HCT116 (cell line): ENCODE data around the gene MYO7B. TPM values are rescaled to one million over a fixed set of nuclear protein-coding genes. Genes with fewer than 3 reads are reported as not detected.

Experiments used
- ATAC-seq: fragments of 200-7000 bp; cut with Tn5 transposase; 2 replicates; pipeline ENCODE4 v1.9.1; 2020; ENCODE audit warnings: mild to moderate bottlenecking, moderate library complexity
- BruUV-seq: library from RNA; stranded (reverse); fragments of 400-500 nt; replicated peaks from 2 replicates; lab custom pipeline; 2021; lab: Mats Ljungman, UMichigan
- CTCF ChIA-PET: fragments of 300-600 bp; sonication (Branson Sonifier 250); formaldehyde crosslinking; loops from one replicate; lab custom pipeline; 2021; ENCODE audit warnings: antibody characterized with exemption; lab: Charles Lee
- POLR2A ChIA-PET: fragments of 300-600, 350-600 bp; sonication (Branson Sonifier 250); formaldehyde crosslinking; loops from one replicate; lab custom pipeline; 2021; ENCODE audit warnings: antibody characterized with exemption; lab: Charles Lee
- RAD21 ChIA-PET, 2 experiments: fragments of 300-600 bp; sonication (Branson Sonifier 250); formaldehyde crosslinking; loops; one replicate each; lab custom pipeline; 2023; ENCODE audit warnings: low total read pairs in 2 of 2; ENCODE audit not compliant: uncharacterized antibody in 2 of 2, unreplicated experiment in 2 of 2, low non-redundant PET in 1 of 2; lab: Charles Lee
- DNase-seq: peaks from one replicate; pipeline ENCODE4 v3.0.0-alpha.2; 2010; ENCODE audit warnings: low read depth, low spot score
- H2AFZ ChIP-seq: fragments of 200-600 bp; shearing (Covaris generic), sonication (generic); 2 replicates; pipeline ENCODE4 v1.6.1; 2017; ENCODE audit warnings: low read depth, mixed run types, mixed read lengths, antibody characterized with exemption, low read length; ENCODE audit not compliant: poor library complexity, severe bottlenecking
- H3K27ac ChIP-seq: 2 replicates; pipeline ENCODE4 v1.5.1; 2012; ENCODE audit warnings: low read depth, low read length
- H3K27me3 ChIP-seq: fragments of 200-600 bp; sonication (generic); 2 replicates; pipeline ENCODE4 v1.6.1; 2016; ENCODE audit warnings: mixed run types, low read length, mixed read lengths; ENCODE audit not compliant: insufficient read depth
- H3K36me3 ChIP-seq, 2 experiments: fragments of 200-500 bp in 1 of 2; fragments of 200-600 bp in 1 of 2; sonication (Bioruptor generic) in 1 of 2; sonication (generic) in 1 of 2; 2 replicates each; pipeline versions ENCODE4 v1.5.1 to v1.6.1; 2014 to 2016; ENCODE audit warnings: low read length in 2 of 2, inconsistent platforms in 1 of 2, mixed read lengths in 1 of 2, mixed run types in 1 of 2; ENCODE audit not compliant: insufficient read depth in 2 of 2, control insufficient read depth in 1 of 2
- H3K4me1 ChIP-seq, 2 experiments: fragments of 200-600 bp in 1 of 2; sonication (generic) in 1 of 2; 2 replicates each; pipeline versions ENCODE4 v1.5.1 to v1.6.1; 2012 to 2017; ENCODE audit warnings: low read length in 2 of 2, inconsistent platforms in 1 of 2, mild to moderate bottlenecking in 1 of 2, mixed read lengths in 1 of 2, mixed run types in 1 of 2, moderate library complexity in 1 of 2; ENCODE audit not compliant: insufficient read depth in 2 of 2, control insufficient read depth in 1 of 2
- H3K4me2 ChIP-seq: fragments of 200-600 bp; sonication (generic); 2 replicates; pipeline ENCODE4 v1.6.1; 2017; ENCODE audit warnings: mixed run types, low read length, mixed read lengths
- H3K4me3 ChIP-seq, 2 experiments: fragments of 200-600 bp in 1 of 2; sonication (generic) in 1 of 2; replicated peaks in 1 of 2; 2 replicates each; pipeline ENCODE4 v1.5.1; 2011 to 2016; ENCODE audit warnings: low read length in 2 of 2, control low read depth in 1 of 2, low read depth in 1 of 2, mild to moderate bottlenecking in 1 of 2, mixed read lengths in 1 of 2, mixed run types in 1 of 2
- H3K79me2 ChIP-seq: fragments of 200-600 bp; sonication (generic); 2 replicates; pipeline ENCODE4 v1.6.1; 2017; ENCODE audit warnings: mild to moderate bottlenecking, mixed run types, low read length, moderate library complexity, mixed read lengths; ENCODE audit not compliant: insufficient read depth
- H3K9ac ChIP-seq: fragments of 200-600 bp; sonication (generic); 2 replicates; pipeline ENCODE4 v1.6.1; 2016; ENCODE audit warnings: low read length, mixed read lengths
- H3K9me2 ChIP-seq: fragments of 200-600 bp; sonication (generic), shearing (Covaris generic); 2 replicates; pipeline ENCODE4 v1.6.1; 2017; ENCODE audit warnings: mixed run types, mild to moderate bottlenecking, moderate library complexity; ENCODE audit not compliant: insufficient read depth
- H3K9me3 ChIP-seq, 2 experiments: fragments of 200-500 bp in 1 of 2; fragments of 200-600 bp in 1 of 2; sonication (Bioruptor generic) in 1 of 2; sonication (generic) in 1 of 2; 2 replicates each; pipeline ENCODE4 v1.6.1; 2014 to 2017; ENCODE audit warnings: low read length in 2 of 2, mixed read lengths in 2 of 2, inconsistent platforms in 1 of 2, low read depth in 1 of 2, mild to moderate bottlenecking in 1 of 2, mixed run types in 1 of 2, moderate library complexity in 1 of 2; ENCODE audit not compliant: control insufficient read depth in 1 of 2, insufficient read depth in 1 of 2
- H4K20me1 ChIP-seq: fragments of 200-600 bp; sonication (generic), shearing (Covaris generic); 2 replicates; pipeline ENCODE4 v1.6.1; 2017; ENCODE audit warnings: mixed run types, mild to moderate bottlenecking, moderate library complexity; ENCODE audit not compliant: insufficient read depth
- CBX3 ChIP-seq: IDR thresholded peaks from 2 replicates; pipeline ENCODE4 v1.6.1; 2012; ENCODE audit warnings: low read depth
- CTCF ChIP-seq, 3 experiments: fragments of 200-600 bp in 1 of 3; sonication (generic) in 1 of 3; IDR thresholded peaks in 2 of 3; conservative IDR thresholded peaks in 1 of 3; 2 replicates each; pipeline ENCODE4 v1.5.1; 2012 to 2017; ENCODE audit warnings: low read depth in 2 of 3, low read length in 2 of 3, antibody characterized with exemption in 1 of 3, borderline replicate concordance in 1 of 3, control low read depth in 1 of 3, mild to moderate bottlenecking in 1 of 3, mixed read lengths in 1 of 3, mixed run types in 1 of 3, moderate library complexity in 1 of 3; ENCODE audit not compliant: insufficient read depth in 1 of 3
- EZH2phosphoT487 ChIP-seq: fragments of 200-600 bp; IDR thresholded peaks from 2 replicates; pipeline ENCODE4 v1.6.1; 2018; ENCODE audit warnings: antibody characterized with exemption, borderline replicate concordance
- POLR2AphosphoS5 ChIP-seq: IDR thresholded peaks from 2 replicates; pipeline ENCODE4 v1.6.1; 2011; ENCODE audit warnings: mild to moderate bottlenecking, low read depth, low read length, moderate library complexity
- ZNF274 ChIP-seq: fragments of 200-500 bp; sonication (Bioruptor generic); IDR thresholded peaks from 2 replicates; pipeline ENCODE4 v1.6.1; 2014; ENCODE audit warnings: mild to moderate bottlenecking, low read depth, low read length, inconsistent platforms
- intact Hi-C: fragments of 100-400 bp; cut with micrococcal nuclease; formaldehyde crosslinking; loops from 2 replicates; pipeline ENCODE4 v1.10.0; 2022
- total RNA-seq: library from RNA; stranded (reverse); gene quantifications from one replicate; pipeline ENCODE4 v1.2.1, GENCODE V29; 2021; ENCODE audit not compliant: unreplicated experiment

Gene MYO7B
- total RNA-seq, 1 experiment from 2014 or later: 0.07 TPM

- Histone ChIP-seq H3K36me3 (no peaks in the 10 kb centered on the region), H3K4me1 (no peaks in the 10 kb centered on the region), H3K27ac (no peak overlapping the region), H2AFZ (no peak overlapping the region), H3K9ac (no peak overlapping the region), H3K4me3 (no peak overlapping the region), H3K9me2 (no peaks in the 10 kb centered on the region), H3K9me3 (no peaks in the 10 kb centered on the region), H3K27me3 (no peaks in the 10 kb centered on the region), H3K4me2 (no peak overlapping the region), H3K79me2 (no peaks in the 10 kb centered on the region), H4K20me1 (no peaks in the 10 kb centered on the region)
- BruUV-seq: no TSS peak
- RAD21 ChIA-PET: no interaction called here
- intact Hi-C loops: no loop called here
- CTCF ChIA-PET: no interaction called here
- ATAC-seq: no peak
- TF ChIP-seq CTCF (IDR thresholded peaks at IDR 0.05 in 2 of 3, conservative IDR thresholded peaks at IDR 0.05 in 1 of 3; ENCODE audit: borderline replicate concordance in 1 of 3, insufficient read depth in 1 of 3, low read depth in 2 of 3, low read length in 2 of 3) (no peak), EZH2phosphoT487 (no peak)
- POLR2A ChIA-PET: no interaction called here
- DNase-seq: no peak
These were observed 28.3 kb downstream of the MYO7B start for GRCh38 chr2:127563458-127564428.

- ChIA-PET CTCF (no interaction called here), POLR2A (no interaction called here), RAD21 (no interaction called here)
- Histone ChIP-seq H3K9me2 (no peaks in the 10 kb centered on the region), H3K4me1 (peaks cover 0 to 8% of the 10 kb centered on the region in 2 experiments; a peak in 2 of 4 replicates), H3K9me3 (no peaks in the 10 kb centered on the region), H3K4me3 (no peak overlapping the region), H2AFZ (no peak overlapping the region), H3K27me3 (no peaks in the 10 kb centered on the region), H3K4me2 (no peak overlapping the region), H3K79me2 (no peaks in the 10 kb centered on the region), H3K27ac (no peak overlapping the region), H3K36me3 (no peaks in the 10 kb centered on the region), H3K9ac (no peak overlapping the region), H4K20me1 (no peaks in the 10 kb centered on the region)
- intact Hi-C loops: no loop called here
- DNase-seq (no peak), ATAC-seq (no peak)
- BruUV-seq: no TSS peak
- TF ChIP-seq ZNF274 (no peak), CBX3 (no peak), POLR2AphosphoS5 (no peak)
These were observed 29.2 kb downstream of the MYO7B start for GRCh38 chr2:127564429-127565260.
